ENCODE data around the gene TNFRSF18.

Gene TNFRSF18

GRCh38 chr1:1239614-1240347 lies 33.4 kb upstream of the TNFRSF18 start:
- no peak for DNase-seq

GRCh38 chr1:1239227-1239613 lies 32.8 kb upstream of the TNFRSF18 start:
- no peak for DNase-seq

GRCh38 chr1:1238702-1239178 lies 32.3 kb upstream of the TNFRSF18 start:
- DNase-seq = no peak

- no peak for DNase-seq
Observed at GRCh38 chr1:1237874-1238701, 31.7 kb upstream of the TNFRSF18 start.

- DNase-seq = no peak
Observed at GRCh38 chr1:1236945-1237873, 30.8 kb upstream of the TNFRSF18 start.

- no peak for DNase-seq
Observed at GRCh38 chr1:1236176-1236763, 29.9 kb upstream of the TNFRSF18 start.

GRCh38 chr1:1235016-1235744 lies 28.8 kb upstream of the TNFRSF18 start:
- no peak for DNase-seq

GRCh38 chr1:1234180-1234808 lies 27.9 kb upstream of the TNFRSF18 start:
- no peak for DNase-seq

GRCh38 chr1:1233567-1233892 lies 27.1 kb upstream of the TNFRSF18 start:
- no peak for DNase-seq

- no peak for DNase-seq
Observed at GRCh38 chr1:1232796-1233566, 26.6 kb upstream of the TNFRSF18 start.

GRCh38 chr1:1232208-1232795 lies 25.9 kb upstream of the TNFRSF18 start, which contains the start of gene B3GALT6:
Gene B3GALT6 (plus strand): TSS chr1:1232237. CDS start chr1:1232279, 42 bp downstream.
- no peak for DNase-seq

GRCh38 chr1:1231400-1232207 lies 25.2 kb upstream of the TNFRSF18 start, which contains the start of gene SDF4:
Gene SDF4 (minus strand): TSS chr1:1232001. CDS start chr1:1228772, 3,229 bp downstream.
- DNase-seq = peak; percentile 84

- peak; percentile 9 for DNase-seq
Observed at GRCh38 chr1:1230656-1231399, 24.4 kb upstream of the TNFRSF18 start.

- no peak for DNase-seq
Observed at GRCh38 chr1:1229770-1230169, 23.4 kb upstream of the TNFRSF18 start.

- no peak for DNase-seq
Observed at GRCh38 chr1:1228596-1229321, 22.4 kb upstream of the TNFRSF18 start.

GRCh38 chr1:1228187-1228586 lies 21.8 kb upstream of the TNFRSF18 start:
- DNase-seq = no peak

- DNase-seq = no peak
Observed at GRCh38 chr1:1227386-1227785, 21.0 kb upstream of the TNFRSF18 start.
